H9 (cell line): ENCODE data around the gene DENND11. TPM values are rescaled to one million over a fixed set of nuclear protein-coding genes. Genes with fewer than 3 reads are reported as not detected.

ENCODE experiments used
- DNase-seq: peaks from one replicate; pipeline ENCODE4 v3.0.0-alpha.2; 2017
- H2AFZ ChIP-seq: one replicate; pipeline ENCODE4 v1.6.1; 2013; ENCODE audit warnings: mild to moderate bottlenecking, low read length, control low read depth, moderate library complexity
- H2AK5ac ChIP-seq: 2 replicates; pipeline ENCODE4 v1.6.1; 2013; ENCODE audit warnings: low read length, control low read depth, mixed read lengths; ENCODE audit not compliant: insufficient read length
- H2BK120ac ChIP-seq: one replicate; pipeline ENCODE4 v1.6.1; 2013; ENCODE audit warnings: low read depth, mild to moderate bottlenecking, low read length, control low read depth, inconsistent platforms; ENCODE audit not compliant: poor library complexity, severe bottlenecking
- H2BK12ac ChIP-seq: 2 replicates; pipeline ENCODE4 v1.6.1; 2013; ENCODE audit warnings: low read length, control low read depth, mixed read lengths, low read depth; ENCODE audit not compliant: insufficient read length
- H2BK15ac ChIP-seq: 2 replicates; pipeline ENCODE4 v1.6.1; 2013; ENCODE audit warnings: low read depth, low read length, control low read depth
- H2BK20ac ChIP-seq: one replicate; pipeline ENCODE4 v1.6.1; 2013; ENCODE audit warnings: low read depth, mild to moderate bottlenecking, low read length, control low read depth, inconsistent platforms; ENCODE audit not compliant: poor library complexity, severe bottlenecking
- H2BK5ac ChIP-seq: 2 replicates; pipeline ENCODE4 v1.6.1; 2013; ENCODE audit warnings: low read length, control low read depth, mixed read lengths; ENCODE audit not compliant: insufficient read length
- H3K14ac ChIP-seq: 2 replicates; pipeline ENCODE4 v1.6.1; 2013; ENCODE audit warnings: low read length, control low read depth; ENCODE audit not compliant: insufficient read depth
- H3K18ac ChIP-seq: 2 replicates; pipeline ENCODE4 v1.6.1; 2013; ENCODE audit warnings: low read depth, mild to moderate bottlenecking, mixed read lengths, low read length, control low read depth; ENCODE audit not compliant: insufficient read length
- H3K23ac ChIP-seq: 2 replicates; pipeline ENCODE4 v1.6.1; 2013; ENCODE audit warnings: low read length, control low read depth, mixed read lengths, low read depth; ENCODE audit not compliant: insufficient read length
- H3K23me2 ChIP-seq: 2 replicates; pipeline ENCODE4 v1.6.1; 2013; ENCODE audit warnings: low read depth, mild to moderate bottlenecking, mixed read lengths, low read length, control low read depth; ENCODE audit not compliant: insufficient read length, poor library complexity, severe bottlenecking
- H3K27ac ChIP-seq: 2 replicates; pipeline ENCODE4 v1.5.1; 2013; ENCODE audit warnings: low read length, control low read depth, mixed read lengths, low read depth; ENCODE audit not compliant: insufficient read length
- H3K27me3 ChIP-seq: 2 replicates; pipeline ENCODE4 v1.6.1; 2013; ENCODE audit warnings: low read length, control low read depth, inconsistent platforms; ENCODE audit not compliant: insufficient read depth
- H3K4ac ChIP-seq: 2 replicates; pipeline ENCODE4 v1.6.1; 2013; ENCODE audit warnings: low read depth, mild to moderate bottlenecking, control low read depth, inconsistent platforms, low read length, moderate library complexity
- H3K4me1 ChIP-seq: 2 replicates; pipeline ENCODE4 v1.6.1; 2013; ENCODE audit warnings: low read length, control low read depth, inconsistent platforms; ENCODE audit not compliant: insufficient read depth
- H3K4me2 ChIP-seq: 2 replicates; pipeline ENCODE4 v1.6.1; 2013; ENCODE audit warnings: low read length, control low read depth, mixed read lengths; ENCODE audit not compliant: insufficient read length, insufficient read depth
- H3K56ac ChIP-seq: 2 replicates; pipeline ENCODE4 v1.6.1; 2013; ENCODE audit warnings: low read depth, mild to moderate bottlenecking, mixed read lengths, low read length, control low read depth; ENCODE audit not compliant: insufficient read length
- H3K79me1 ChIP-seq: 2 replicates; pipeline ENCODE4 v1.6.1; 2013; ENCODE audit warnings: low read depth, mild to moderate bottlenecking, moderate library complexity, low read length, control low read depth, inconsistent platforms; ENCODE audit not compliant: insufficient read depth, poor library complexity, severe bottlenecking
- H3K79me2 ChIP-seq: 2 replicates; pipeline ENCODE4 v1.6.1; 2013; ENCODE audit warnings: low read length, control low read depth, inconsistent platforms; ENCODE audit not compliant: insufficient read depth
- H3K9ac ChIP-seq: 2 replicates; pipeline ENCODE4 v1.6.1; 2013; ENCODE audit warnings: low read length, control low read depth, mixed read lengths; ENCODE audit not compliant: insufficient read length; ENCODE audit errors: extremely low read depth
- H3K9me3 ChIP-seq: one replicate; pipeline ENCODE4 v1.6.1; 2013; ENCODE audit warnings: low read depth, low read length, inconsistent platforms; ENCODE audit not compliant: control insufficient read depth
- H3T11ph ChIP-seq: one replicate; pipeline ENCODE4 v1.6.1; 2013; ENCODE audit warnings: mild to moderate bottlenecking, low read length, control low read depth, inconsistent platforms
- H4K20me1 ChIP-seq: one replicate; pipeline ENCODE4 v1.6.1; 2013; ENCODE audit not compliant: control insufficient read depth, insufficient read length, insufficient read depth
- H4K5ac ChIP-seq: 2 replicates; pipeline ENCODE4 v1.6.1; 2013; ENCODE audit warnings: low read depth, mild to moderate bottlenecking, mixed read lengths, low read length, control low read depth; ENCODE audit not compliant: insufficient read length
- H4K8ac ChIP-seq: replicated peaks from 2 replicates; pipeline ENCODE4 v1.6.1; 2013; ENCODE audit warnings: low read length, control low read depth, mixed read lengths, low read depth; ENCODE audit not compliant: insufficient read length
- H4K91ac ChIP-seq: 2 replicates; pipeline ENCODE4 v1.6.1; 2013; ENCODE audit warnings: low read depth, mild to moderate bottlenecking, moderate library complexity, mixed read lengths, low read length, control low read depth; ENCODE audit not compliant: insufficient read length
- H3K27ac Mint-ChIP-seq, 3 experiments: 2 replicates in 2 of 3; 3 replicates in 1 of 3; pipeline ENCODE4 v1.8.0; 2020 to 2021; ENCODE audit warnings: mixed read lengths in 3 of 3, mild to moderate bottlenecking in 1 of 3, moderate library complexity in 1 of 3
- H3K27me3 Mint-ChIP-seq: 2 replicates; pipeline ENCODE4 v1.8.0; 2021; ENCODE audit warnings: low read depth, mild to moderate bottlenecking, moderate library complexity, mixed read lengths
- H3K36me3 Mint-ChIP-seq, 3 experiments: 2 replicates in 2 of 3; 3 replicates in 1 of 3; pipeline ENCODE4 v1.8.0; 2020 to 2021; ENCODE audit warnings: low read depth in 3 of 3, mixed read lengths in 3 of 3; ENCODE audit not compliant: insufficient read depth in 1 of 3
- H3K4me1 Mint-ChIP-seq, 2 experiments: 2 replicates each; pipeline ENCODE4 v1.8.0; 2020; ENCODE audit warnings: mixed read lengths in 2 of 2
- H3K4me3 Mint-ChIP-seq, 2 experiments: 2 replicates in 1 of 2; 3 replicates in 1 of 2; pipeline ENCODE4 v1.8.0; 2020 to 2021; ENCODE audit warnings: mild to moderate bottlenecking in 2 of 2, mixed read lengths in 2 of 2, moderate library complexity in 1 of 2
- H3K9me3 Mint-ChIP-seq, 2 experiments: 2 replicates in 1 of 2; 3 replicates in 1 of 2; pipeline ENCODE4 v1.8.0; 2020; ENCODE audit warnings: mild to moderate bottlenecking in 2 of 2, mixed read lengths in 2 of 2, moderate library complexity in 1 of 2
- CTCF ChIP-seq: fragments of 200-600 bp; sonication (generic); conservative IDR thresholded peaks from 3 replicates; pipeline ENCODE4 v1.8.0; 2021; ENCODE audit warnings: antibody characterized with exemption, mild to moderate bottlenecking
- WGBS: extraction: QIAGEN DNeasy Blood & Tissue Kit; methylation state at CpG from one replicate; pipeline ENCODE4 v1.1.7; 2013; ENCODE audit warnings: missing lambda C conversion rate, low lambda C conversion rate, mixed read lengths; ENCODE audit not compliant: insufficient read length; ENCODE audit errors: extremely low coverage; 5-methylcytosine and 5-hydroxymethylcytosine counted together
- total RNA-seq: library from RNA; stranded (reverse); gene quantifications from 2 replicates; pipeline ENCODE4 v1.2.1, GENCODE V29; 2021

Gene DENND11
- total RNA-seq, 1 experiment from 2014 or later: 21.9 TPM

GRCh38 chr7:141738592-141739013 is 36.6 kb upstream of the DENND11 start:
- Histone ChIP-seq H4K20me1 (no peaks in the 10 kb centered on the region), H3K27ac (peak overlapping the region; percentile 15), H3K23me2 (peaks cover 3% of the 10 kb centered on the region), H3K4me2 (peak overlapping the region; percentile 84), H2AK5ac (no peak overlapping the region), H3K4me1 (peaks cover 3% of the 10 kb centered on the region; the same call in 1 of the 2 replicates), H3K79me1 (peaks cover 8% of the 10 kb centered on the region), H3K4ac (no peak overlapping the region; the same call in 1 of the 2 replicates), H4K91ac (no peak overlapping the region), H3K79me2 (peaks cover 16% of the 10 kb centered on the region), H3K23ac (no peak overlapping the region), H3K14ac (peak overlapping the region; percentile 96), H2BK12ac (no peak overlapping the region), H2BK120ac (peak overlapping the region; percentile 7), H3T11ph (no peak overlapping the region), H3K56ac (no peak overlapping the region), H2BK20ac (no peak overlapping the region), H4K5ac (peak overlapping the region; percentile 38), H3K9me3 (no peaks in the 10 kb centered on the region), H2BK5ac (peak overlapping the region; percentile 20), H3K9ac (peak overlapping the region; percentile 98), H2BK15ac (no peak overlapping the region), H2AFZ (no peak overlapping the region), H3K27me3 (no peaks in the 10 kb centered on the region), H3K18ac (peak overlapping the region; percentile 92), H4K8ac (no peak overlapping the region)
- Mint-ChIP-seq H3K36me3 (peaks cover 32 to 45% (median 42%) of the 10 kb centered on the region in 3 experiments), H3K27ac (peak overlapping the region; percentile 99 to 100 (median 99)), H3K4me1 (peaks cover 13 to 23% of the 10 kb centered on the region in 2 experiments), H3K9me3 (peaks cover 0 to 2% of the 10 kb centered on the region in 2 experiments; a peak in 1 of 5 replicates), H3K27me3 (no peaks in the 10 kb centered on the region), H3K4me3 (peak overlapping the region; percentile 96 to 99)
- TF ChIP-seq CTCF: no peak
- no peak for DNase-seq
- WGBS: no CpG with 5 or more reads among the region's 6 CpGs
